Amniotic stem cell (primary cell): ENCODE measurements around the gene IFNA4.
A peak's percentile ranks its signal among the peaks of the same experiment; 100 is the strongest.
"Not testable (repeated sequence)": the region's sequence is repeated elsewhere in the genome, so short reads cannot be mapped to it uniquely, and the experiment has no call there.

Source experiments
- DNase-seq: peaks from one replicate; lab custom pipeline; 2025; lab: John Stamatoyannopoulos, UW

Gene IFNA4

GRCh38 chr9:21187487-21187886 is at the start of gene IFNA4:
TSS of gene IFNA4 (minus strand) at chr9:21187587. CDS start at chr9:21187531, 56 bp downstream.
- DNase-seq = not testable (repeated sequence)

GRCh38 chr9:21236360-21236714 is 49.0 kb upstream of the IFNA4 start:
- not testable (repeated sequence) for DNase-seq

- peak; percentile 7 for DNase-seq
These were observed 48.3 kb upstream of the IFNA4 start for GRCh38 chr9:21235468-21236359.

- no peak for DNase-seq
These were observed 46.8 kb upstream of the IFNA4 start for GRCh38 chr9:21234153-21234687.

GRCh38 chr9:21233258-21233657 is 45.9 kb upstream of the IFNA4 start:
- DNase-seq = no peak

- DNase-seq = no peak
These were observed 40.7 kb upstream of the IFNA4 start, which contains the start of gene IFNA17 for GRCh38 chr9:21228122-21228521. TSS of gene IFNA17 (minus strand) at chr9:21228222. CDS start at chr9:21228173, 49 bp downstream.

- not testable (repeated sequence) for DNase-seq
These were observed 29.8 kb upstream of the IFNA4 start, which contains the start of gene IFNA16 for GRCh38 chr9:21217211-21217610. TSS of gene IFNA16 (minus strand) at chr9:21217311. CDS start at chr9:21217305, 6 bp downstream.

- not testable (repeated sequence) for DNase-seq
These were observed 26.3 kb upstream of the IFNA4 start for GRCh38 chr9:21213411-21214326.

- not testable (repeated sequence) for DNase-seq
These were observed 24.8 kb upstream of the IFNA4 start for GRCh38 chr9:21212160-21212559.

GRCh38 chr9:21210782-21211181 is 23.4 kb upstream of the IFNA4 start:
- not testable (repeated sequence) for DNase-seq

- DNase-seq = no peak
These were observed 22.9 kb upstream of the IFNA4 start for GRCh38 chr9:21210311-21210710.

GRCh38 chr9:21207043-21207442 is 19.7 kb upstream of the IFNA4 start, which contains the start of gene IFNA10:
TSS of gene IFNA10 (minus strand) at chr9:21207143. CDS start at chr9:21207097, 46 bp downstream.
- DNase-seq = not testable (repeated sequence)

GRCh38 chr9:21205204-21205603 is 17.8 kb upstream of the IFNA4 start:
- no peak for DNase-seq

GRCh38 chr9:21202105-21202504 is 14.7 kb upstream of the IFNA4 start, which contains the start of gene IFNA7:
TSS of gene IFNA7 (minus strand) at chr9:21202205. CDS start at chr9:21202165, 40 bp downstream.
- DNase-seq = not testable (repeated sequence)

GRCh38 chr9:21194867-21195776 is 7.7 kb upstream of the IFNA4 start:
- DNase-seq = not testable (repeated sequence)

- not testable (repeated sequence) for DNase-seq
These were observed 4.3 kb downstream of the IFNA4 start for GRCh38 chr9:21182810-21183736.

- no peak for DNase-seq
These were observed 12.7 kb downstream of the IFNA4 start for GRCh38 chr9:21174671-21175070.

- no peak for DNase-seq
These were observed 15.2 kb downstream of the IFNA4 start for GRCh38 chr9:21172156-21172555.

GRCh38 chr9:21171351-21171750 is 16.0 kb downstream of the IFNA4 start:
- DNase-seq = no peak

- DNase-seq = not testable (repeated sequence)
These were observed 20.8 kb downstream of the IFNA4 start, which contains the start of gene IFNA21 for GRCh38 chr9:21166560-21166959. TSS of gene IFNA21 (minus strand) at chr9:21166660. CDS start at chr9:21166612, 48 bp downstream.
